T-helper 22 cell (primary cell): ENCODE measurements around the gene RIMKLA.

Experiments
- DNase-seq: peaks from one replicate; pipeline ENCODE4 v3.0.0-alpha.2; 2020; ENCODE audit warnings: low read depth

RIMKLA gene

DNA sequence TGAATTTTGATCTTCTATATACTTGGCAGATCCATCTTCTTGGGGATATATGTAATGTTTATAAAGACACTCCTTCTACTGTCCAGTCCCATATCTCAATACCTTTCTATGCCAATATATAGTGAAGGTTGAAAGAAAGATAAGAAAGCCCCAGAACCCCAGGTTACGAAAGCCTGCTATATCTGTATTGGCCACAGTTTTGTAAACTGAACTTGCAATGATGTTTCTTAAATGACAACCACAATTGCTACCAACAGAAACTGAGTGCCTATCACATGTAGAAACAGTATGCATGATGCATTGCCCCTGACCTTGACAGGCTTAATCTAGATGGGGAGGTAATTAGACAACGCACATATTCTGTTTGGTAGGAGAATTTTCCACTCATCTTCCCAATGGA, 7.8 kb upstream of the RIMKLA start:
- no peak for DNase-seq

DNA sequence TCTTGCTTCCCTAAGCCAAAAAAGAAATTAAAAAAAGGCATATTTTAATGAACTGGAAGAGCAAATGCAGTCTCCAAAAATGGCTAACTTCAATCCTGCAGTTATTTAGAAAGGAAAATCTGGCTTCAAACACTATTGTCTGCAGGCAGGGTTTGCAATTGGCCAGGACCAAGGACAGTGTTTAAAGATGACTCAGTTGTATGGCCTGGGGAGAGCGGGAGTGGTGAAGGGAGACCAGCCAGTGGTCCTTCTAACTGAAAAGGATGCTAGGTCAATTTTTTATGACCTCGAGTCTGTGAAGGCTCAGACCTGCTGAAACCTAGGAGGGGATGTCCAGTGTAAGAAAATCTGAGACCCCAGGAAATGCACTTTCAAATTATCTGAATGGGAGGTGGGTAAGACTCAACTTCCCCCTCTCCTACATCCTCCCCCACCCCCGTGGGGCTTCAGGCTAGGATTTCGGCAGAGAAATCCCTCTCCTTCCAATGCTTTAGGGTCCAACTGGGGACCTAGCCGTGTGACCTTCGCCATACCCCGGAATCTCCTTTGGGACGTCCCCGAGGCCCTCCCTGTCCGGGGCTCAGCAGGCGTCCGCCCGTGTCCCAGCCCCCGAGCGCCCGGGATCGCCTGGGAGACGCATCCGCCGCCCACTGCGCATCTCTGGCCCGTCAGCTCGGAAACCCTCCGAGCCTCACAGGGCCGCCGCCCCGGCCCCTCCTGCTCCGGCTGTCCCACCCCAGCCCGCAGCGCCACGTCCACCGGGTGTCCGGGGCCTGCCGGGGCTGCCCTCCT, 602 bp upstream of the RIMKLA start:
- DNase-seq: no peak

DNA sequence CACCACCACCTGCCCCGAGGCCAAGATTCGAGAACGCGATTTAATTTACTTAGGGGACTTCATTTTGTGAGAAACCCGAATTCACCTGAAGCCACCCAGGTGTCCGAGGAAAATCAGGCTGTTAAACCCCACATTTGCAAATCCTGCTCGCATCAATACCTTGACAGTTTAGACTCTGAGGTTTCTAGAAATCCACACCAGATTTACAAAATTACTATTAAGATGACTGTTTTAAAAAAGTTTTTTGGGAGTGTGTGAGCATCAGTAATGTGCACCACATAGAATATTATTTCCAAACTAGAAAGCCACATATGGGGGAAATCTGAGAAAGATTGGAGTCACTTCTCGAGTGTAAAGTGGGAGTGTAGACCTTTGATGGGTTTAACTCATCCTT, 685 bp downstream of the RIMKLA start:
- no peak for DNase-seq

DNA sequence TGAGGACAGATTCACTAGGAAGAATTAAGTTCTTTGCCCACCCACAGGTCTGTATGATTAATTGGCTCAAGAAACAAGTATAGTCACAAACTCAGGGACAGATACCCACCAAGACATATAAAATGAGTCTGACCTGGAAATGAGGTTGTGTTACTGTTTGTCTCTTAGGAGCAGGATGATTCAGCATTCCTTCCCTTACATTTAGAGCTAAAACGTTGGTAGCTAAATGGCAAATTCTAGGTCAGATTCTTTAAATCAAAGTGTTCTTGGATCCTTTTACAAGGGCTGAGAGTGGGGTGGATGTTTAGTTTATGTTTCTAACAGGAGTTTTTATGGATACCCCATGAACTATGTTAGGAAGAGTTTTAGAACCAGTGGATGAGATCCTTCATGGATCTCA, 4.7 kb downstream of the RIMKLA start:
- no peak for DNase-seq

DNA sequence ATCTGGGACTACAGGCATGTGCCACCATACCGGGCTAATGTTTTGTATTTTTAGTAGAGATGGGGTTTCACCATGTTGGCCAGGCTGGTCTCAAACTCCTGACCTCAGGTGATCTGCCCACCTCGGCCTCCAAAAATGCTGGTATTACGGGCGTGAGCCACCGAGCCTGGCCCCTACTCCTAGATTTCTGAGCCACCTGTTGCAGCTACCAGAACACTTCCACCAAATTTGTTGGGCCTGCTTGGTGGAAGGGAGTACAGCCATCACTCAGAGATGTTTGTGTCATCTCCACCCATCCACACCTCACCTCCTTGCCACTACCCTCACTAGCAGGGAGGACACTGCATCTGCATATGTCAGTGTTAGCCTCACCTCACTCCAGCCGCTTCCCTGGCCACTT, 5.5 kb downstream of the RIMKLA start:
- no peak for DNase-seq

DNA sequence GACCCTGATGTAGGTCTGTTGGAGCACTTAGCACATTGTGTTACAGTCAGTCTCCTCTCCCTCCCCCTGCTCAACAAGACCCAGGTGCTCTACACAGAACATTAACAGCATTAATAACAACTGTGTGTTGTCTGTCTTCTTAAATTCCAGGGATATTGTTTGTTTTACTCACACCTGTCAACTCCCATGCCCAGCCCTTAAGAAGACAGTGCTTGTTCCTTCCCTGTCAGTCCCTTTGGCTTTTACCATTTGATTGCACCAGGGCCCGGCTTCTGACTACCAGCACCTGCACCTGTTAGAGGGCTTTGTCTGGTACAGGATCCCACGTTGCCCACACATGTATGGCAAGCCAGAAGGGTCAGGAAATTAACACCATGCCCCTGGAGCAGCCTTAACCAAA, 11.7 kb downstream of the RIMKLA start:
- no peak for DNase-seq

DNA sequence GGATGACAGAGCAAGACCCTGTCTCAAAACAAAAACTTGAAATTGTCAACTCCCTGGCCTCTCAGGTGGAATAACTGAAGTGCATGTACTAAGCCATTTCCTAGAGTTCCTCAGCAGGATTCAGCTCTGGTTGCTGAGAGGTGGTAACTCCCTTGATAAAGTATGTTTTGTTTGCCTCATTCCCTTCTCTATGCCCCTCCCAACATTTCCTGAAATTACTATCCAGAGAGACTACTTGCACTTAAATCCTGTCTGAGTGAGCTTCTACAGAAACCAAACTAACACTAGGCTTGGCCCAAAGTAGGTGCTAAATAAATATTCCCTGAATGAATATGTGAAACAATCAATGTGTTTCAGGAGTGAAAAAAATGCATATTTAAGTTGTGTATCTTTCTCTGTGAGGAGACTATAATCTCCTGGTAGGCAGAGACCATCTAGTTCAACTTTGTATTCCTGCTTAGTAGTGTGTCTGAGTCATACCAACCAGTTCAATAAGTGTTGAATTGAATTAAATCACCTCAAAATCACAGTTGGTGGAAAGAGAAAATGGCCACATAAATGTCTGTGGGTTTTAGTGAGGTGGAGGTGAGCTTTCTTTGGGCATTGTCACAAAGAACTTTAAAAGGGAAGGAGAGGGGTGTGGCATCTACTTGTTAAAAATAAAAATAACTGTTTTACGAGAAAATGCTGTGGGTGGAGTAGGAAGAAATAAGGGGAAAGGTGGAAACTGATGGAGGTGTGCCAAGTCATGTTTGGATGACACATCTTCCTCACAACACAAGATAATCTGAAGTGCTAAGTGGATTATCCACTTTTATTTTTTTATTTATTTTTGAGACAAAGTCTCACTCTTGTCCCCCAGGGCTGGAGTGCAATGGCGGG, 12.6 kb downstream of the RIMKLA start:
- DNase-seq: no peak

DNA sequence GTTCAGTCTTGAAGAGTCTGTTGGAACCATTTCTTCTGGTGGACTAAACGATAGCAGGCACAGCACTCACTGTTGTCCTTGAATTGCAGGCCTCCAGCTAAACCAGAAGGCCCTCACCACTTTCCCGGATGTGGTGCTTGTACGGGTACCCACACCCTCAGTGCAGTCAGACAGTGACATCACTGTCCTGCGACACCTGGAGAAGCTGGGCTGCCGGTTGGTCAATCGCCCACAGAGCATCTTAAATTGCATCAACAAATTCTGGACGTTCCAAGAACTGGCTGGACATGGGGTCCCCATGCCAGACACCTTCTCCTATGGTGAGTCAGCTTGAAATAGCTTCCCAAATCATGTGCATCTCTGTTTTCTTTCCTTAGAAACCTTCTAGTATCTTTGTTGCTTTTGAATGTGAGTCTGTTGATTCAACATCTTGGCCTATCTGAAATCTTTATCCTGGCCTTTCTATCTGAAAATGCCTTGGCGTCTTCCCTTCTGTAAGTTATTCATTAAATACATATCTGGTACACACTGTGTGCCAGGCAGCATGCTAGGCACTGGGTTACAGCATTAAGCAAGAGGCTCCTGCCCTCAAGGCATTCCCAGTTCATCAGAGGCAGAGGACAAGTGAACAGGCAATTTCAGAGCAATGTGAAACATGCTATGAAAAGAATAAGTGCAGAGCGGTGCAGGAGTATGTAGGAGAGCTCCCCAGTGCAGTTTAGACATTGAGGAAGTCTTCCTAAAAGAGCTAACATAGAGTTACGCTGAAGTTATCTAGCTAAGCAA, 18.9 kb downstream of the RIMKLA start:
- DNase-seq: no peak

DNA sequence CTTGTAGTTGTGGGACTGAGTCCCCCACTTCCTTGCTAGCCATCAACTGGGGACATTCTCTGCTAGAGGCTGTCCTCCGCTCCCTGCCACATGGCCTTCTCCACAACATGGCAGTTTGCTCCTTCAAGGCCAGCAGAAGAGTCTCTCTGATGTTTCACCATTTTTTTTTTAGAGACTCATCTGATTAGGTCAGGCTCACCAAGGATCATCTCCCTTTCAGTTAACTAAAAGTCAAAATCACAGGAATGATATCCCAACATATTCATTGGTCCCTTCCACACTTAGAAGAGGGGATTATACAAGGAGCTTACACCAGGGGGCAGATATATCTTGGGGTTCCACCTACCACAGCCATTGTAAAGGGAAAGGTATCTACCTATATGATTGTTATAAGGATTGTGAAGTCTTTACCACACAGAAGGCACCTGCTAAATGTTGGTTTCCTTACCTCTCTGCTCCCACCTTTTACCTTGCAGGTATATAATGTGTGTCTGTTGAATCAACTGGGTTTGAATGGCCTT, 23.3 kb downstream of the RIMKLA start:
- DNase-seq: no peak

DNA sequence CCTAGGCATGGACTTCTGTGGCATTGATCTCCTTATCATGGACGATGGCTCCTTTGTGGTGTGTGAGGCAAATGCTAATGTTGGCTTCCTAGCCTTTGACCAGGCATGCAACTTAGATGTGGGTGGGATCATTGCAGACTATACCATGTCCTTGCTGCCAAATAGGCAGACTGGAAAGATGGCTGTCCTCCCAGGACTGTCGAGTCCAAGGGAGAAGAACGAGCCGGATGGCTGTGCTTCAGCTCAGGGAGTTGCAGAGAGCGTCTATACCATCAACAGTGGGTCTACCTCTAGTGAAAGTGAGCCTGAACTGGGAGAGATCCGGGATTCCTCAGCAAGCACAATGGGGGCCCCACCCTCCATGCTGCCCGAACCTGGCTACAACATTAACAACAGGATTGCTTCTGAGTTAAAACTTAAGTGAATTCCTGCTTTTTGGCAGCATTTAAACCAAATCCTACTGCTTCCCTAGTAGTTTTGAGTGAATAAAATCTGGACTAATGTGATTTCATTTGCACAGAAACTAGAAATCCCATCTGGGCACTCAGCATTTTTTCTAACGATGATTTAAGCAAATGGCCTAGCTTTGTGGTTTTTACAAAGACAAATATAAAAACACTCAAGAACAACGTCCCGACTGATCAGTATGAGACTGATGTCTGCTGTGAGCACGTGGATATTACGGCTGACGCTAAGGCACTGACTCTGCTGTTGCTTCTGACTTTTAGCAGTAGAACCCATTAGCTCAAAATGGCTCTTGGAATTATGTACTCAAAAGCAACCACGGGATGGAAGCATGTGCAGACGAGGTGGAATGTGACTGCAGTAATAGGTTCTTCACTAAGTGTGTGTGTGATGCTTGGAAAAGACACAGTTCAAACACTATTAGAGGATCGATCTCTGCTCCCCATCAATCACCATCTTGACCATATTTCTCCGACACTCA, 34.2 kb downstream of the RIMKLA start:
- no peak for DNase-seq

DNA sequence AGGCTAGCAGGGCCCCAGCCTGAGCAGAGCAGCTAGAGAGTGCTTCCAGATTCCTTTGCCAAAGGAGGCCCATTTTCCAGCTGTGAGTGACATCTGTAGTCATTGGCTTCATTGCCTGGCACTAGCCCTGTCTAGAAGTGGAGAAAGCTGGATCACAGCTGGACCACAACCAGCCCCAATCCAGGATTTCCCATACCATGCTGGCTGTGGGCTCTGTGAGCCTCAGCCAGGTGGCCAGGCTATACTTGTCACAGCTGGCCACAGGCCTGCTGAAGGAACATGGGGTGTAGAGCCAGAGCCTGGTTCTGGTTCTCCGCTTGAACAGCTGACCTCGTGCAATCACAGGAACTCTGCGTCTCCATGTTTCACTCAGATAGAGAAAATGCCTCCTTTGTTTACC, 36.6 kb downstream of the RIMKLA start:
- no peak for DNase-seq

DNA sequence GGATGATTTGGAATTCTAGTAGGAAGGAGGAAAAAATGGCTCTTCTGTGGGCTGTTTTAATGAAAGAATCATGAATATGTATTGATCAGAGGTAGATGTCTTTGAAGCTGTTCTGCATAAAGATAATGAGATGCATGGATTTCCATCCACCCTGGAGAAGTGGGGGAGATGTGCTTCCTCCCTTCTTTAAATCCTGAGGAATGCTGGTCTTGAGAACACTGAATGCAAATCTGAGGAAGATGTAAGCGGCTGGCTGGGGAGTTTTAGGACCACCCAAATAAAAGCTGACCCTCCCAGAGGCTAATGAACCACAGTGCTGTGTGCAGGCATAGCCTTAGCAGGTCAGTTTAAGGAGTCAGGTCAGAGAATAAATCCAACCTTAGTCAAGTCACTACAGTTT, 37.9 kb downstream of the RIMKLA start:
- DNase-seq: no peak

DNA sequence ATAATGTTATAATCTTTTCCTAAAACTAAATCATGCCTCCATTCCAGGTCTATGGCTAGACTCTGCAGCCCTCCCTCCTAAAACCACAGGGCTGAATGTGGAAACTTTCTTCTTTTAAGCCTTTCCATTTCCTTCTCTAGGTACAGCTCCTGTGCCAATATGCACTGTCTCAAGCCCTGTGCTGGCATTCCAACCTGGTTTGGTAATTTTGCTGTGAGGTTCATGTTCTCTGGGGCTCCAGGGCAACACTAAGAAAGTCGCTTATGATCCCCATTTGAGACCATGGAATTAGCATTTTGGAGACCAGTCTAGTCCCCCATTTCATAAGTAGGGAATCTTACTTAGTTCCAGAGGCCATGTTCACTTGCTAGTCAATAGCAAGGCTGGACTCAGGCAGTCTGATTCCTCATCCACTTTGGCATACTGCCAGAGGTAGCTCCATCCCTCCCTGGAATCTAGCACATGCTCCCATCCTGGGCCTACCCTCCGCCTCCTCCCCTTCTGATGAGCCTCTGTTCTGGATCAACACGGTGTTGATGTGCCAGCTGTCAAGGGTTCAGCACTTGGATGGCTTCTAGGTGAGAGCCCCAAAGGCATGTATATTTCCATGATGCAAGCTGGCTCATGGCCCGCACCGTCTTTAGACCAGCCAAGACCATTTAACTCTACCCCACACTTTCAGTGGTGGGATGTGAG, 38.7 kb downstream of the RIMKLA start:
- DNase-seq: no peak

DNA sequence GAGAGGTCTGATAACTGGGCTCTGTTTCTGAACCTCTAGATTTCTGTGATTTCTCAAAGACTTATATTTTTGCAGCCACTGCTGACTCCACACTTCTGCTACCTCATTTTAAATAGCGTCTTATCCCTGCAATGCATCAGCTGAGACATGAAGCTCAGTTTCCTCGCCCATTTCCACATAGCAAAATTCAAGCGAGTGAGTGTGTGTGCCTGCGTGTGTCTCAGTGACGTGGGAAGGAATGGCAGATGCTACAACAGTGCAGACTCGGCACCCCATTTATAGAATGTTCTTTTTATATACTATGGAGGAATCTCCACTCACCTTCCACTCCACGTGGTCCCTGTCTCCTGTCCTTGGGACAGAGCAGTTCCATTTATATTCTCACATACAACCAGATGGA, 39.5 kb downstream of the RIMKLA start:
- DNase-seq: no peak

DNA sequence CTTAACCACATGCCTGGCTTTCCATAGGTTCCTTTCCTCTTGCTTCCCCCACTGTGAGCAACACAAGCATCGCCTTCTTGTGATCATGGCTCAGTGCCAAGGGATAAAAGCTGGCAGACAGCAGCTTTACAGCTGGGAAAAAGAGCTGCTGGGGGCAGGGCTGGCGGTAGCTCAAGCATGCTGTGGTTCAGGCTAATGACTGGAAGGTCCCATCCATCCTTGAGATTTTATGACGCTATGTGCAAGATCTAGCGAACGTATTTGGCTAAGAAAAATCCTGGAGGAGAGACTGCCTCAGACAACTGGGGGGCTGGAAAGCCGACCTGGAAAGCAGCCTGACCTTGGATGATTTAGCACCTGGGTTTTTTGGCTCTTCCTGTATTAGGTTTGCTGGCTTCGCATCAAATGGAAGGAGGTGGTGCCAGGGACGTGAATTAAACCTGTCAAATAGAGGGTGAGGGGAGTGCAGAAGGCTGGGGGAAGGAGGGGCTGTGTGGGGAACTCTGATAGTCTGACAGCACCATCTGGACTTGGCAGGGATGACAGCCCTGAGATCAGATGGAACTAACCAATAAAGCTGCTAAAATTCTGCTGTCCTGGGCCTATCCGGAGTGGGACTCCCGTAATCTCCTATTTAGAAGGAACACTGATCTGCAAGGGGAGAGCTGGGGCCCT, 40.5 kb downstream of the RIMKLA start:
- no peak for DNase-seq

DNA sequence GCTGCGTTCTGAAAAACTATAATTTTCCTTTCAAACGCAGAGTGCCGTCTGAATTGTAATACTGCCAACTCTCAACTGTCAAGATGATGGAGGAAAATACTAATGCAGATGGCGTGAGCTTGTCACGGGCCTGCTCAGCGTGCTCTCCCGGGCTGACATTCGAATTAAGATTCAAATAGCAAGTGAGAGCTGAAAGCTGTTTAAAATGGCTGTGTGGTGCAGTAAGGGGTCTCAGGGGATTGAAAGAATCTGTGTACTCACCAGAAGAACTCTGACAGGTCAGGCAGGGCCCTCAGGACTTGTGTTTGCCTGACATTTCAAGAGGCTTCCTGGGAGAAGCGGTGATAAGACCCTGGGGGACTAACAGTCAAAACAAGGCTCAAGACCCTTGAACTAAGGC, 42.1 kb downstream of the RIMKLA start:
- no peak for DNase-seq

DNA sequence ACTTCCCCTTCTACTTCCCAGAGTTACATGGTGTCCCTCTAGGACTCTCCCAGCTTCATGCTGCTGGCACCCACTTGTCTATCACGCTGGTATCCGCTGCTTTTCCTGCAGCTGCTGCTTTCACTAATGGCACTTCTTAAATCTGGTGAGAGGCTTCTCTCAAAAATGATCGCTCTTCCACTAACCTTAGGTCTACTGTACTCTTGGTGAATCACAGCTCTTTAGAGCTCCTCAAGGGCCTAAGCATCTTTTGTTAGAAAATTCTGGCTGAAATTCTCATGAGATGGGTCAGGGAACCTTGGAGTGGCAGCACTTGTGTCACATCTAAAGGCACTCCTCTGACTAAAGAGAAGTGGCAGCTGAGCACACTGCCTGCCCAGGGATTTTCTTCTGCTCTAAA, 43.1 kb downstream of the RIMKLA start:
- DNase-seq: no peak

DNA sequence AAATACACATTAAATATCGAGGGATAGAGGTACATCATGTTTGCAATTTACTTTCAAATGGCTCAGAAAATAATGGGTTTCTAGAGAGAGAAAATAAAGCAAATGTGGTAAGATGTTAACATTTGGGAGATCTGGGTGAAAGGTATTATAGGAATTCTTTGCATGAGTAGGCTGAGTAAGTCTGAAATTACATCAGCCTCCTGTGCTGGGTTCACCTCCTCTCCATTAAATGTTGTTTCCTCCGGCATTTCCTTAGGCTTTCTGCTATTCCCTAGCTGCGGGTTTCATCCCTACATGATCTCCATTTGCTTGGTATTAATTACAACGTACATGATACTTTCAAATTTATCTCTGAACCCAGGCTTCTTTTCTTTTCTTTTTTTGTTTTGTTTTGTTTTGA, 43.6 kb downstream of the RIMKLA start:
- no peak for DNase-seq

DNA sequence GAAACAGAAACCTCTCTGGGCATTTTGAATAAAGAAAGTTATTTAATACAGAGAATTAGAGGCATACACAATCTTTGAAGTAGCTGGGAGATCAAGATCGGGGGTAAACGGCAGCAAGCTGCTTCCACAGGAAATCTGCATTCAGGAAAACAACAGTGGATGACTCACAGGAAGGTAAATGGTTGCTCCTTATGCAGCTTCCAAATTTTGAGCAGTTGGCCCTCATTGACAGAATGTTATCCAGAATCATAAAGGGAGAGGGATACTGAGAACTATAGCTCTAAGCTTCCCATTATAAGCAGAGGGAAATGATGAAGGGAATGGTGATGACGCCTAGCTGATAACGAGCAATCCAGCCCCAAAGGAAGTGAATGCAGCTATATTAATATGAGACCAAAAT, 46.6 kb downstream of the RIMKLA start:
- DNase-seq: no peak

DNA sequence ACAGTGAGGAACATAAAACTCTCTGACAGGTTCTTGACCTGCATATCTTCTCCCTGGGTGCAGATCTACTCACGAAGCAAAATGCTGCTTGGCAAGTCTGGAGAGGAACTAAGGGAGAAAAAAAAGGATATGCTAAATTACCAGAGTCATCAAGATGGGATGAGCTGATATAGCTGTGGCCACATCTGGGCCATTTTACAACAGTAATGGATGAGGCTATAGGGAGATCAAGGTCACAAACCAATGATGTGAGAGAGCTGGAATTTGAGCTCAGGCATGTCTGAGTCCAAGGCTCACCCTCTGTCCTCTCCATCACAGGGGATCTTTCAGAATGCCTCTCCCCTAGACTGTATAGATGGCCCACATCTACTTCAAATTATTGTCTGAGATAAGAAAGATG, 49.0 kb downstream of the RIMKLA start:
- DNase-seq: no peak
